GM19463 (cell line): ENCODE measurements around the gene MAP4K3.
A peak's percentile ranks its signal among the peaks of the same experiment; 100 is the strongest.

ENCODE experiments used
- ATAC-seq: cut with Tn5 transposase; IDR thresholded peaks from one replicate; pipeline ENCODE4 v1.9.1; 2021; ENCODE audit warnings: mild to moderate bottlenecking, moderate library complexity; ENCODE audit not compliant: unreplicated experiment

The MAP4K3 gene

DNA sequence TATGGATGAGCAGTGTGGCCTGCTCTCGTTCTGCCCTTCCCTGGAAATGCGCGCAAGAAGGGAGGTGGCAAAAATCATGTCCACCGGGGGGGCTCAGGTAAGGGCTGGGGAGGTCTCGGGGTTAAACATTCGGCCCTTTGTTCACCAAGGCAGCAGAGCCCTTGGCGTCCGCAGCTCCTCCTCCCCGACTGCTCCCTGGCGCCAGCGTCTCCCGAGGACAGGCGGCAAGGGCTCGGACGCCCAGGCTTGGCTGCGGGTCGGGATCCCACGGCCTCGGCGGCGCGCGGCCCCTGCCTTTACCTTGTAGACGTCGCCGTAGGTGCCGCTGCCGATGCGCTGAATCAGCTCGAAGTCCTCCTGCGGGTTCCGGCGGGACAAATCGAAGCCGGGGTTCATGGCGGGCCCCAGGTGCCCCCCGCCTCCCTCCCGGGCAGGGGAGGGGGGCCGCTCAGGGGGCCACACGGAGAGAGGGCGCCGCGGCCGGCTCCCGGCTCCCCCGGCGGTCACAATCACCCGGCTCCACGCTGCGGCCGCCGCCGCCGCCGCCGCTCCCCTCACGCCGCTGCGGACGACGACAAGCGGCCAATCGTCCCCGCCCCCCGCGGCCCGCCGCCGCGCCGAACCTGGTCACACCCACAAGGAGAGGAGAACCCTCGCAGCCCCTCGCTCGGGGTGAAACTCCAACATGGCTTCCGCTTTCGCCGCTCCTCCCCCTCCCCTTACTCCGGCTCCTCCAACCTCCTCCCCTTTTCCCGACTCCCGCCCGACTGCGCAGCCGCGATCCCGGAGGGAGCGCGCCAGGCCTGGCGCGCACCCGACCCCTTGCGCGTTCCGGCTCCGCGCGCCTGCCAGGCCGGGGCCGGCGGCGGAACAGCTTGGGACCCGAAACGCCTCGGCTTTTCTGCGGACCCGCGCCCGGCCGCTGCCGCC is at the start of gene MAP4K3:
MAP4K3 (minus strand) TSS at position 694 of the 930 bp plus-strand sequence; CDS start at position 396, 298 bp downstream.
- ATAC-seq: peak; percentile 82

DNA sequence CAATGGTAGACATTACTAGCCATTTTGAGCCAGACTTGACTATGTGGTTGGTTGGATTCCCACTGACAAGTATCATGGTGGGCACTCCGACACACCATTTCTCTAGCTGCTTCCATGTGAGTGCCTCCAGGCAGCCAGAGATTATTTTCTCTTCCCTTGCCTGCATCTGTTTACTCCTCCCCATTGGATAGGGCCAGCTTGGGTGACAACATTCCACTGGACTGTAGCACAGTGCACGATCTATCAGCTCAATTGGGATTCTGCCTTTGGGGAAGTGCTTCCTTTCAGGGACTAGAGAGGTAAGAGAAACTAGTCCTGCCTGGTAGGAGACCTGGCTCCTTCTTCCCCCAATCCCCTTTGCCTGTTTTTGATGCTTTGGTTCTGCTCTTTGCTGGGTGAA is 49.0 kb upstream of the MAP4K3 start:
- ATAC-seq: no peak

GRCh38 chr2:39484620-39485495 is 47.8 kb upstream of the MAP4K3 start:
- no peak for ATAC-seq

DNA sequence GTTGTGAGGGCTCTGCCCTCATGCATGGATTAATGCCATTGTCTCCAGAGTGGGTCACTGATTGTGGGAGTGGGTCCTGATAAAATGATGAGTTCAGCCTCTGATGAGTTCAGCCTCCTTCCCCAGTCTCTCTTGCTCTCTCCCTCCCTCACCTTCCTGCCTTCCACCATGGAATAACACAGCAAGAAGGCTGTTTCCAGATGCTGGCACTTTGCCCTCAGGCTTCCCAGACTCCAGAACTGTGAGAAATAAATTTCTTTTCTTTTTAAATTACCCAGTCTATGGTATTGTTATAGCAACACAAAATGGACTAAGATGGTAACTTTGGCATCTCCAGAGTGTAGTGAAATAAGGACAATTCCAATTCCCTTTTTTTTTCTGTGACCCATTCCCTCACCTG is 47.1 kb upstream of the MAP4K3 start:
- no peak for ATAC-seq

GRCh38 chr2:39483534-39483933 is 46.4 kb upstream of the MAP4K3 start:
- no peak for ATAC-seq

DNA sequence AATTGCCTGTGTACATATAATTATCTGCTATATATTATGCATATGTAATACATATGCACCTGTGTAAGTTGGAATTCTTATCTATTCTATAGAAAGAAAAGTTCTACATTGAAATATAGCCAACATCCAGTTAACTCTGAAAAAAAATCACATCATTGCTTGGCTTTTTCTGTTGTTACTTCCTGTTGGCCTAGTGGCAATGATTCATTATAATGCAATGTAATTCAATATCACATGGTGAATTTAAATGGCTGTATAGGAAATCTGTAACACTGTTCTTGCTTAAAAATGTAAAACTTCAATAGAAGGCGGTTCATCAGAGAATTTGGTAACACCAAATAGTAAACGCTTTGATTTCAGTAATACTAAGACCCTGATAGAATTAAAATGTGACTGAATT is 44.5 kb upstream of the MAP4K3 start:
- ATAC-seq: no peak

- ATAC-seq: no peak
Observed at GRCh38 chr2:39479696-39480095, 42.6 kb upstream of the MAP4K3 start.

DNA sequence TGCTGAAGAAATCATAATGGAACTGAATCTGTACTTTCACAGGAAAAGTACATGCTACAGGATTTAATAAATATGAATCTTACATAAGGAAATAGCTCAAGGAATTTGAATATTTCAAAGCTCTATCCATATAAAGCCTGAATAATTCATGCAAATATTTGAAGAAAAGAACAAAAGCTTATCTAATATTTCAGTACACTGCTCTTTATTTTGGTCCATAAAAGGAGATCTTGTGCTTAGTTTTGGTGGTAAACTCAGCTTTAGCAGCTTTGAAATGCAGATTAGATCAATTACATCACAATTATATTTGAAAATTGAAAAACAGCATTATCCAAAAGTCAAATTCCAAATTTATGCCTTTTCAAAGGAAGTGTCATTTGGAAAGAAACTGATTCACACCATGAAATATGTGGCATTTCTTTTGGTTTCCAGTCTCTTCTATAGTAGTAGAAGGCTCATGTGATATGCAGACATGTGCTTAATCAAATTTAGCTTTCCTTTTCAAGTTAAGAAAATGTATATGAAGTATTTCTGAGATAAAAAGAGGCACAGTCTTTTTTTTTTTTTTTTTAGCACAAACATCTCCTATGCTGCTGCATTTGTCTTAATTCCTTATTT is 42.1 kb upstream of the MAP4K3 start:
- no peak for ATAC-seq

DNA sequence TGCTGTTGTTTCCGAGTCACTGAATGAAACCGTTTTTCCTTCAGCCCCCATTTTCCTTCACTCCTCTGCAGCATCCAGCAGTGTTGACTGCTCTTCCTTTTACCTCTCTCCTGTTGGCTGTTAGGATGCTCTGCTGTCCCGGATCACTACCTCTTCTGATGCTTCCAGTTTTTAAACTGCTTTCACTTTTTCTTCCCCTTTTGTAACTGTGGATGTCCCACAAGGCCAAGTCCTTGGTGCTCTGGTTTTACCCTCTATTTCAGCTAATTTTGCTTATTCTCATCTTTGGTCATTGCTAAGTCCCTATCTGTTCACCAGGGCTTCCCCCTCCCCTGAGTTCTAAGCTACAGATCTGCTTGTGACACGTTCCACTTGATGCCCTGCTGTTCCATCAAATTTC is 39.4 kb upstream of the MAP4K3 start:
- ATAC-seq: peak; percentile 88

DNA sequence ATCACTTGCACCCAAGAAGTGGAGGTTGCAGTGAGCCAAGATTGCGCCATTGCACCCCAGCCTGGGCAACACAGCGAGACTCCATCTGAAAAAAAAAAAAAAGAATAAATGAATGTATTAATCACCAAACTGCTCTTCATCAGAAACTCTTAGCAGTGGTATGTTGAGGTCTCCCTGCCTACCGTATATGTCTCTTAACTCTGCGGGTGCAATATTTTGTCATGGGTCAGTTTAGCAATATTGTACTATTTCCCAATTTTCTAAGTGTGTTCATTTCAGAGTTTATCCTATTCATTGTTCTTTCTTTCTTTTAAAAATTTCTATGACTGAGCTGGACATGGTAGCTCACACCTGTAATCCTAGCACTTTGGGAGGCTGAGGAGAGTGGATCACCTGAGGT is 37.9 kb upstream of the MAP4K3 start:
- ATAC-seq: no peak

DNA sequence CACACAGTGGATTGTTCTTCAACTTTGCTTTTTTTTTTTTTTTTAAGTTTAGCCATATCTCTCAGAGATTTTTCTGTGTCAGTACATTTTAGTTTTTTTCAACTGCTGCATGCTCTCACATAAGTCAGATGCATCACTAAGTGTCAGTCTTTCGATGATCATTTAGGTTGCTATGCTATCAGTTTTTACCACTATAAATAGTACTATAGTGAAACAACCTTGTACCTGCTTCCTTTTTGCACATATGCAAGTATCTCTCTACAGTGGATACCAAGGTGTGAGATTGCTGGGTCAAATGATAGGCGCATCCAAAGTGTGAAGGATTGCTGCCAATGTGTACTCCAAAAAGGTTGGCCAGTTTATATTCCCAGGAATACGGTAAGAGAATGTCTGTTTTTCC is 33.5 kb upstream of the MAP4K3 start:
- ATAC-seq: no peak

DNA sequence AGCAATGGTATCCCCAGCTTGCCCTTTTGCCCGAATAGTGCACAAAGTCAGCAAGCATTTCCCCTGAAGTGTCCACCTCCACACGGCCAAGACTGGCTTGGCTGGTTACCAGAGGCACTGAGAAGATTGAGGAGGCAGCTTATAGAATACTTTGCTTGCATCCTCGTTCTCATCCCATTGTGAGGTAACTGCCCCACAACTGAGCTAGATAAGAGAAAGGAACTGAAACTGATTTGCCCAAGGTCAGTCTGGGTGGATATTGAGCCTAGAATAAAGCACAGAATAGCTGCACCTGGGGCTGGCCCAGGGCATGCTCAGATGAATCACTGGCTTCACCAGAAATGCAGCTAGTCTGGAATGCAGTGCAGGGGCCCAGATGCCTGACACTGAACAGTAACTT is 32.7 kb upstream of the MAP4K3 start:
- ATAC-seq: peak; percentile 87

DNA sequence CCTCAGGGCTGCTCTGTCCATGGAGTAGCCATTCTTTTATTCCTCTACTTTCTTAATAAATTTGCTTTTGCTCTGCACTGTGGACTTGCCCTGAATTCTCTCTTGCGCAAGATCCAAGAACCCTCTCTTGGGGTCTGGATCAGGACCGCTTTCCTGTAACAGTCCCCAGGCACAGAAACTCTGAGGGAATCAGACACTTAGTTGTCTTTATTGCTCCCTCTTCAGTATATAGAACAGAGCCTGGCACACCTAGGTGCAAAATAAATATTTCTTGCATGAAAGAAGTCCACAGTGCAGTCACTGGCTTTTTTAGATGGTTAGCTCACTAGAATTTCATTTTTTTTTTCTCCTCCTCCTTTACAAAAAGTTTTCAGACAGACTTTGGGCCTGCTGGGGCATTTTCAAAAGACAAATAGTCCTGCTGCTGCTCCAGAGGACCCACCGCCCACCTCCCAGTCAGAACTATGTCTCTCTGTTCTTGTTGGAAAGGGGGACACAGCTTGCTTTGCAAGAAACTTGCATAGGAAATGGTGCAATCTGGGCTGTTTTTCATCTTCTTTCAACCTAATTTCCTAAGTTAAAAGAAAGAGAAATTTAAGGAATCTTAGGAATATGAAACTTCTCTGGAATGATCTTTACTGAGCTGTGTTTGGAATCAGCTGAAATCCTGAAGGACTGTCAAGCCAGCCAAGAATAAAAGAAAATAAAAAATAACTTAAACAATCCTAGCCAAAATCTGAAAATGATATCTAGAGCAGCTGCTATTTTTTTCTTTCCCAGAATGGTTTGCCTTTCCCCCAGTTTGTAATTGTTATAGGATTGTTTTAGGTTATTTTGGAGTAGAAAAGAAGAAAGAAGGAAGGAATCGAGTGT is 31.7 kb upstream of the MAP4K3 start:
- ATAC-seq: no peak

DNA sequence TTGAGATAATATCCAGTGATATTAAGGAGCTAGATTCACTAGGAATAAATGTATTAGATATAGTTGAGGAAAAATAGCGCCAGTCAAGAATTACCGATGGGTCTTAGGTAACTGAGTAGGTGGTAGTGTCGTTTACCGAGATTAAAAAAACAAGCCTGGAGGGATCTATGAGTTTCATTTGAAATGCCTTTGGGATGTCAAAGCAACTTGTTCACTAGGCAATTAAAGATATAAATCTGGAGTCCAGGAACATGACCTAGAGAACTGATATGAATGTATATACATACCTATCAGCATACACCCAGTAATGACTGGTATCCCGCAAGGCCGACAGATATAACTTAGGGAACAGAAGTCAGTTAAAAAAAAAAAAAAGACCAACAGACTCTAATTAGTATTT is 29.2 kb upstream of the MAP4K3 start:
- ATAC-seq: no peak

- no peak for ATAC-seq
Observed at GRCh38 chr2:39464864-39465263, 27.8 kb upstream of the MAP4K3 start.

GRCh38 chr2:39455826-39456225 is 18.7 kb upstream of the MAP4K3 start:
- no peak for ATAC-seq

- ATAC-seq: no peak
Observed at GRCh38 chr2:39452396-39452795, 15.3 kb upstream of the MAP4K3 start.

DNA sequence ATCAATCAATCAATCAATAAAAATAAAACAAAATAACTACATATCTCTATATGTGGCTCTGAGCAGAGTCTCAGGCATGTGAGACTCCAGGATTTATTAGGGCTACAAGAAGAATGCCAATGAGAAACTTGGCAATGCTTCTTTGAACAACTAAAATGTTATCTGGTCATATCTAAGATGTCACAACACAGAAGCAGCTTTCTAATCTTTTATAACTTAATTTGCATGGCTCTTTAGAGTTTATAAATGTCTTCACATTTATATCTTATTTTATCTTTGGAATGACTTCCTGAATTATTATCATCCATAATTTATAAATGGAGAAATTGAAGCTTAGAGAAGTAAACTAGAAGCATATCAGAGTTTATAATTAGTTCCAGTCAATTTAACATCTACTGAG is 14.9 kb upstream of the MAP4K3 start:
- no peak for ATAC-seq

DNA sequence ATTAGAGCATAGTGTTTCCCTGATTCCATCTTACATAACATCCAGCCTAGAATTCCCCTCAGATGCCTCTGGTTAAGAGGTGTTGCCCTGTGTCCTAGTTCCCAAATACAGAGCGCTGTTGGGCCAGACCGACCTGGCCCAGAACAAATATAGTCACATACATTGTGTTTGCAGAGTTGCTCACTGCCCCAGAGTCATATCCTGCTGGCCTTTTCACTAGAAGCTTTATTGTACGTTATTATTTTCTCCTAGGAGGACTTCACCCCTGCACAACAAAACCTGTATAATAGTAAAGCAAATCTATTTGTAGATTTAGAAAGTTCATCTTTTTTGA is 11.1 kb upstream of the MAP4K3 start:
- ATAC-seq: no peak
